NCI-H2227 treated with DMSO at 0.1 percent for 48 hours (cell line): ENCODE data around the gene SCYL1.
A peak's percentile ranks its signal among the peaks of the same experiment; 100 is the strongest.

Experiments
- DNase-seq: peaks from one replicate; lab custom pipeline; 2025; lab: John Stamatoyannopoulos, UW

Gene SCYL1

GRCh38 chr11:65493367-65494176, 31.3 kb upstream of the SCYL1 start:
- DNase-seq, result no peak

GRCh38 chr11:65496304-65497140, 28.4 kb upstream of the SCYL1 start:
- DNase-seq, result peak; percentile 77

DNA sequence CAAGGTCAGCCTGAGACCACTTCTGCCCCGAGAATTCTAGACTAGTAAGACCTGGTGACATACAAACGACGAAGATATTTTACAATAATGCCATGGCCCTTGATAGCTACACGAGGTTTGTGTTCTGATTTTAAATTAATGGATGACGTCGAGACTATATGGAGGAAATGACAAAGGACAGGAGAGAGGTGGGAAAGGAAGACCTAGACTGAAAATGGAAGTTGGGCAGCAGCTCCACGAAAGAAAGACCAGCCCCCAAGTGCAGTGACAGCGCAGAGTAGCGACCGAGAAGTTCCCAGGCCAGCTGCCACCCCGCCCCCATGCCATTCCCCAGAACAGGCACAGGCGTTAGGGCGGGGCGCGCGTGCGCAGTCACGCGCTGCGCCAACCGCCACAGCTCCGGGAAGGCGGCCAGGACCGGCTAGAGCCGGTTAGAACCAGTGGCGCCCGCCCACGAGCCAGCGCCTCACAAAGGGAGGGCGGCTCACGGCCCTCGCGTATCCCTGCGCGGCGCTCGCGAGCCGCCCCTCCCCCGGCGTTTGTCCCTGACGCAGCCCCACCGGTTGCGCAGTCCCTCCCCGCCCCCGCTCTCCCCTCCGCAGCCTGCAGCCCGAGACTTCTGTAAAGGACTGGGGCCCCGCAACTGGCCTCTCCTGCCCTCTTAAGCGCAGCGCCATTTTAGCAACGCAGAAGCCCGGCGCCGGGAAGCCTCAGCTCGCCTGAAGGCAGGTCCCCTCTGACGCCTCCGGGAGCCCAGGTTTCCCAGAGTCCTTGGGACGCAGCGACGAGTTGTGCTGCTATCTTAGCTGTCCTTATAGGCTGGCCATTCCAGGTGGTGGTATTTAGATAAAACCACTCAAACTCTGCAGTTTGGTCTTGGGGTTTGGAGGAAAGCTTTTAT, 27.5 kb upstream of the SCYL1 start:
- DNase-seq, result peak; percentile 100

GRCh38 chr11:65498042-65498726, 26.7 kb upstream of the SCYL1 start:
- DNase-seq, result peak; percentile 67

- no peak for DNase-seq
Observed at GRCh38 chr11:65498727-65498976, 26.2 kb upstream of the SCYL1 start.

DNA sequence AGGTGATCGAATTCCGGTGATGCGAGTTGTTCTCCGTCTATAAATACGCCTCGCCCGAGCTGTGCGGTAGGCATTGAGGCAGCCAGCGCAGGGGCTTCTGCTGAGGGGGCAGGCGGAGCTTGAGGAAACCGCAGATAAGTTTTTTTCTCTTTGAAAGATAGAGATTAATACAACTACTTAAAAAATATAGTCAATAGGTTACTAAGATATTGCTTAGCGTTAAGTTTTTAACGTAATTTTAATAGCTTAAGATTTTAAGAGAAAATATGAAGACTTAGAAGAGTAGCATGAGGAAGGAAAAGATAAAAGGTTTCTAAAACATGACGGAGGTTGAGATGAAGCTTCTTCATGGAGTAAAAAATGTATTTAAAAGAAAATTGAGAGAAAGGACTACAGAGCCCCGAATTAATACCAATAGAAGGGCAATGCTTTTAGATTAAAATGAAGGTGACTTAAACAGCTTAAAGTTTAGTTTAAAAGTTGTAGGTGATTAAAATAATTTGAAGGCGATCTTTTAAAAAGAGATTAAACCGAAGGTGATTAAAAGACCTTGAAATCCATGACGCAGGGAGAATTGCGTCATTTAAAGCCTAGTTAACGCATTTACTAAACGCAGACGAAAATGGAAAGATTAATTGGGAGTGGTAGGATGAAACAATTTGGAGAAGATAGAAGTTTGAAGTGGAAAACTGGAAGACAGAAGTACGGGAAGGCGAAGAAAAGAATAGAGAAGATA, 25.7 kb upstream of the SCYL1 start, which contains the start of gene MALAT1:
TSS of gene MALAT1 (plus strand) at position 69 of the 736 bp plus-strand sequence.
- peak; percentile 96 for DNase-seq

GRCh38 chr11:65499713-65500386, 25.0 kb upstream of the SCYL1 start:
- peak; percentile 62 for DNase-seq

DNA sequence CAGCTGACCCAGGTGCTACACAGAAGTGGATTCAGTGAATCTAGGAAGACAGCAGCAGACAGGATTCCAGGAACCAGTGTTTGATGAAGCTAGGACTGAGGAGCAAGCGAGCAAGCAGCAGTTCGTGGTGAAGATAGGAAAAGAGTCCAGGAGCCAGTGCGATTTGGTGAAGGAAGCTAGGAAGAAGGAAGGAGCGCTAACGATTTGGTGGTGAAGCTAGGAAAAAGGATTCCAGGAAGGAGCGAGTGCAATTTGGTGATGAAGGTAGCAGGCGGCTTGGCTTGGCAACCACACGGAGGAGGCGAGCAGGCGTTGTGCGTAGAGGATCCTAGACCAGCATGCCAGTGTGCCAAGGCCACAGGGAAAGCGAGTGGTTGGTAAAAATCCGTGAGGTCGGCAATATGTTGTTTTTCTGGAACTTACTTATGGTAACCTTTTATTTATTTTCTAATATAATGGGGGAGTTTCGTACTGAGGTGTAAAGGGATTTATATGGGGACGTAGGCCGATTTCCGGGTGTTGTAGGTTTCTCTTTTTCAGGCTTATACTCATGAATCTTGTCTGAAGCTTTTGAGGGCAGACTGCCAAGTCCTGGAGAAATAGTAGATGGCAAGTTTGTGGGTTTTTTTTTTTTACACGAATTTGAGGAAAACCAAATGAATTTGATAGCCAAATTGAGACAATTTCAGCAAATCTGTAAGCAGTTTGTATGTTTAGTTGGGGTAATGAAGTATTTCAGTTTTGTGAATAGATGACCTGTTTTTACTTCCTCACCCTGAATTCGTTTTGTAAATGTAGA, 24.3 kb upstream of the SCYL1 start:
- DNase-seq, result no peak

DNA sequence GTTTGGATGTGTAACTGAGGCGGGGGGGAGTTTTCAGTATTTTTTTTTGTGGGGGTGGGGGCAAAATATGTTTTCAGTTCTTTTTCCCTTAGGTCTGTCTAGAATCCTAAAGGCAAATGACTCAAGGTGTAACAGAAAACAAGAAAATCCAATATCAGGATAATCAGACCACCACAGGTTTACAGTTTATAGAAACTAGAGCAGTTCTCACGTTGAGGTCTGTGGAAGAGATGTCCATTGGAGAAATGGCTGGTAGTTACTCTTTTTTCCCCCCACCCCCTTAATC, 23.8 kb upstream of the SCYL1 start:
- no peak for DNase-seq

GRCh38 chr11:65501472-65502273, 23.2 kb upstream of the SCYL1 start:
- DNase-seq, result peak; percentile 39

GRCh38 chr11:65502274-65502554, 22.7 kb upstream of the SCYL1 start:
- no peak for DNase-seq

GRCh38 chr11:65502555-65503367, 22.1 kb upstream of the SCYL1 start:
- DNase-seq, result peak; percentile 67

GRCh38 chr11:65503368-65503948, 21.4 kb upstream of the SCYL1 start:
- DNase-seq, result no peak

DNA sequence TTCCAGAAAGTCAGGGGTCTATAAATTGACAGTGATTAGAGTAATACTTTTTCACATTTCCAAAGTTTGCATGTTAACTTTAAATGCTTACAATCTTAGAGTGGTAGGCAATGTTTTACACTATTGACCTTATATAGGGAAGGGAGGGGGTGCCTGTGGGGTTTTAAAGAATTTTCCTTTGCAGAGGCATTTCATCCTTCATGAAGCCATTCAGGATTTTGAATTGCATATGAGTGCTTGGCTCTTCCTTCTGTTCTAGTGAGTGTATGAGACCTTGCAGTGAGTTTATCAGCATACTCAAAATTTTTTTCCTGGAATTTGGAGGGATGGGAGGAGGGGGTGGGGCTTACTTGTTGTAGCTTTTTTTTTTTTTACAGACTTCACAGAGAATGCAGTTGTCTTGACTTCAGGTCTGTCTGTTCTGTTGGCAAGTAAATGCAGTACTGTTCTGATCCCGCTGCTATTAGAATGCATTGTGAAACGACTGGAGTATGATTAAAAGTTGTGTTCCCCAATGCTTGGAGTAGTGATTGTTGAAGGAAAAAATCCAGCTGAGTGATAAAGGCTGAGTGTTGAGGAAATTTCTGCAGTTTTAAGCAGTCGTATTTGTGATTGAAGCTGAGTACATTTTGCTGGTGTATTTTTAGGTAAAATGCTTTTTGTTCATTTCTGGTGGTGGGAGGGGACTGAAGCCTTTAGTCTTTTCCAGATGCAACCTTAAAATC, 20.8 kb upstream of the SCYL1 start:
- no peak for DNase-seq

GRCh38 chr11:65504674-65505465, 20.0 kb upstream of the SCYL1 start:
- no peak for DNase-seq

GRCh38 chr11:65505466-65506289, 19.2 kb upstream of the SCYL1 start:
- no peak for DNase-seq
